Effector memory CD8-positive, alpha-beta T cell (primary cell): Measurements from ENCODE around the gene PTPRN.
A peak's percentile ranks its signal among the peaks of the same experiment; 100 is the strongest.

Experiments used
- ATAC-seq: fragments of 150-1000 bp; cut with Tn5 transposase; replicated peaks from 2 replicates; pipeline ENCODE4 v1.10.0; 2021; ENCODE audit warnings: mild to moderate bottlenecking, moderate library complexity
- DNase-seq, 3 experiments: peaks; one replicate each; pipeline ENCODE4 v3.0.0; 2021
- H3K27ac Mint-ChIP-seq, 2 donors: one replicate each; pipeline ENCODE4 v1.8.0; 2022; ENCODE audit warnings: mild to moderate bottlenecking in 2 of 2, mixed read lengths in 2 of 2, moderate library complexity in 2 of 2
- H3K27me3 Mint-ChIP-seq, 2 donors: one replicate each; pipeline ENCODE4 v1.8.0; 2022; ENCODE audit warnings: mixed read lengths in 2 of 2
- H3K36me3 Mint-ChIP-seq: one replicate; pipeline ENCODE4 v1.8.0; 2022; ENCODE audit warnings: mild to moderate bottlenecking, moderate library complexity, mixed read lengths; ENCODE audit not compliant: insufficient read depth
- H3K4me1 Mint-ChIP-seq, 2 donors: one replicate each; pipeline ENCODE4 v1.8.0; 2022; ENCODE audit warnings: low read depth in 2 of 2, mixed read lengths in 2 of 2
- H3K4me3 Mint-ChIP-seq, 2 donors: one replicate each; pipeline ENCODE4 v1.8.0; 2022; ENCODE audit warnings: mild to moderate bottlenecking in 2 of 2, mixed read lengths in 2 of 2, moderate library complexity in 2 of 2
- H3K9me3 Mint-ChIP-seq, 2 donors: one replicate each; pipeline ENCODE4 v1.8.0; 2022; ENCODE audit warnings: mixed read lengths in 2 of 2

PTPRN gene

DNA sequence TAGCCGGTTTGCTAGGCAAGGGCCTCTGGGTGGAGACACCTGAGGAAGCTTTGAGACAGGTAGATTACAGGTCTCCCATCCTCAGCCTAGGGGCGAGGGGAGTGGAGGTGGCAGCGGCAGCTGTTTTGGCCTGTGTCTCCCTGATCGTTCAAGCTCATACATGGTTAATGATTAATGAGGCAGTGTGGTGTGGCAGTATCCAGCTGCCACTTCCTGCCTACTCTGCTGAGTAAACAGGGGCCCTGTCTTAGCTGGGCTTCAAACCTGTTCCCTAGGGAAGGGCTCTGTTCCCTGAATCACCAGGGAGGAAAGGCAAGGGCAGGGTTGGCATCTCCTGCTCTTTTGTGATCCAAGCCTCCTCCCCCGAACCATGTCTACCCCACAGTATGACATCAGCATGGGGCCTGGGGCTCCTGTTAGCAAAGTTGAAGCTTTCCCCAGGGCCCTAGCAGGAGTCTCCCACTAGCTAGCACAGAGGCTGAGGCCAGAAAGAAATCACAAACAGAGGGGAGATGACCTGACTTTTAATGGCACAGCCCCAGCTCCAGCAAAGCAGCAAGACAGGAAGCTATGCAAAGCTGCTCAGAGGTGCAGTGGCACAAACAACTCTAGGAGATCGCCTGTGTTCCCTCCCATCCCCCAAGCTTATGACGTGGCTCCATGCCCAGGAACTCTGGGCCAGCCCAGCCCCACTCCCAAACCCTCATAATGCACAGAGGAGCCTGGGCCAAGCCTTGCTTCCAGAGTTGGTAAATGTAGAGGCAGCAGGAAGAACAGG is 59.8 kb downstream of the PTPRN start:
- Mint-ChIP-seq H3K27me3 (no peaks in the 10 kb centered on the region), H3K4me1 (peaks cover 72 to 80% of the 10 kb centered on the region in 2 donors), H3K4me3 (peak overlapping the region; percentile 73 to 82), H3K36me3 (peaks cover 82% of the 10 kb centered on the region), H3K27ac (peak overlapping the region; percentile 87 to 89), H3K9me3 (no peaks in the 10 kb centered on the region)
- peak; percentile 37 to 51 (median 45) for DNase-seq
- ATAC-seq = peak; percentile 7

DNA sequence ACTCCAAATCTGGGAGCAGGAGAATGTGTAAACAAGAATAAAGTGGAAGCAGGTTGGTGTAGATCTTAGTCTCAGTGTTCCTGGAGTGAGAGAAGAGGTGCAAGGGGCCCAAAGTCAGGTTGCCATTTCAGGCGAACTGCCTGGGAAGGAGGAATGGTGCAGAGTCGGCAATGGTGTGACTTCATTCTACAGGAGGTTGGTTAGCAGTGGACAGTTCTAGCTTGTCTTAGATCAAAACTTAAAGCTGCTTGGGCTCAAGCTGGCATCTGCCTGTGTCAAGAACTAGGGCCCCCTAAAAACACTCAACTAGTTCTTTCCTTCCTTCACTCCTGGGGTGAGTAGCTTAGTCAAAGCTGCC is 60.4 kb downstream of the PTPRN start:
- peaks cover 79% of the 10 kb centered on the region for H3K36me3 Mint-ChIP-seq
- H3K27me3 Mint-ChIP-seq = no peaks in the 10 kb centered on the region
- peak overlapping the region; percentile 87 to 89 for H3K27ac Mint-ChIP-seq
- peak overlapping the region; percentile 73 to 82 for H3K4me3 Mint-ChIP-seq
- DNase-seq (no peak), ATAC-seq (no peak)
- no peaks in the 10 kb centered on the region for H3K9me3 Mint-ChIP-seq
- peaks cover 72 to 80% of the 10 kb centered on the region in 2 donors for H3K4me1 Mint-ChIP-seq

DNA sequence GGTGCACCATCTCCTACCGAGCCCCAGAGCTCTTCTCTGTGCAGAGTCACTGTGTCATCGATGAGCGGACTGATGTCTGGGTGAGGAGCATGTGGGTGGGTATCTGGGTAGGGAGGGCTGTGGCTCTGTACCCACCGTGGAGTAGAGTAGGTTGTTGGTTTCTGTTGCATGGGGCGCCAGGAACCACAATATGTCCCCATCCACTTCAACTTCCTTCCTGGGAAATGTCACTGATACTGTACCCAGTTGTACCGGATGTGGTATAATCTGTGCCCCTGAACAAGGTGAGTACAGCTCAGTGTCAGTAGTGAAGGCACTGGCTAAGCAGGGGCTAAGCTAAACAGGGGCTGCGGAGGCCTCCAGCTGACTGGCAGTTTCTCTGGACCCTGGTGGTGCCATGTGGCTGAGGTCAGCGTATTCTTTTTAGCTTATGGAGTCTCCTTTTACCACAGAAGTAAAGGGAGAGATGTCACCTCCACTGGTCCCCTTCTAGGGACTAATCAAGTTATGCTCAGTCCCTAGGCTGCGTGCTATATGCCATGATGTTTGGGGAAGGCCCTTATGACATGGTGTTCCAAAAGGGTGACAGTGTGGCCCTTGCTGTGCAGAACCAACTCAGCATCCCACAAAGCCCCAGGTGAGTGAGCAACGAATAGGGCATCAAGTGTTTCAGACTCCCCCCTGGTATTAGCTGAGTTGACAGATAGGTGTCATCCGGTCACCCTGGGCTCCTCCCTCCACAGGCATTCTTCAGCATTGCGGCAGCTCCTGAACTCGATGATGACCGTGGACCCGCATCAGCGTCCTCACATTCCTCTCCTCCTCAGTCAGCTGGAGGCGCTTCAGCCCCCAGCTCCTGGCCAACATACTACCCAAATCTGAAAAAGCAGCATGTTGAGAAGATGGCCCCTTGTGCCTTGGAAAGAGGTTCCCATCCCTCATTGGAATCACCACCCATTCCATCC is 61.2 kb downstream of the PTPRN start:
- Mint-ChIP-seq H3K4me3 (peak overlapping the region; percentile 73 to 82), H3K27ac (peak overlapping the region; percentile 87 to 91), H3K4me1 (peaks cover 71 to 81% of the 10 kb centered on the region in 2 donors), H3K36me3 (peaks cover 70% of the 10 kb centered on the region), H3K27me3 (no peaks in the 10 kb centered on the region), H3K9me3 (no peaks in the 10 kb centered on the region)
- DNase-seq (peak; percentile 60 to 65 (median 65)), ATAC-seq (peak; percentile 75)

DNA sequence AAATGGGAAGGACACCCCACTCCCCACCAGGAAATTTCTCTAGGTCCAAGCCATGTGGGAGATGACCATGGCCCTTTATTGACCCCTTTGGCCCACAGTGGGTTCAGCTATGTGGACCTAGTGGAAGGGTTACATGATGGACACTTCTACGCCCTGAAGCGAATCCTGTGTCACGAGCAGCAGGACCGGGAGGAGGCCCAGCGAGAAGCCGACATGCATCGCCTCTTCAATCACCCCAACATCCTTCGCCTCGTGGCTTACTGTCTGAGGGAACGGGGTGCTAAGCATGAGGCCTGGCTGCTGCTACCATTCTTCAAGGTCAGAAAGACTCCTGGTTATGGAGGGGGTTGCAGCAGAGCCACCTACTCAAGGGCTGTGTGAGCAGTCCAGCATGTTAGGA is 62.6 kb downstream of the PTPRN start:
- no peak for DNase-seq
- ATAC-seq = no peak

DNA sequence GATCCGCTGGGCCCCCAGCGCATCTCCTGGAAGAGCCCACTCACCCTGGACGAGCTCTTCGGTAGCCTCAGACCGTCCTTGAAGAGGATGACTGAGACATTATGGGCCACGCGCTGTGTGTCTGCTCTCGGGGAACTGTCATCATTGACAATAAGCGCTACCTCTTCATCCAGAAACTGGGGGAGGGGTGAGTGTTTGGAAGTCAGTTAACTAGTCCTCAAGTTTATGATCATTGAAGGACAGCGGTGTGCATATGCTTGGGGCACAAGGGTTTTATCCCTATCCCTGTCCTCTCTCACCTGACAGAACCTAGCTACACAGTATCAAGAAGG is 63.3 kb downstream of the PTPRN start:
- peaks cover 52 to 60% of the 10 kb centered on the region in 2 donors for H3K4me1 Mint-ChIP-seq
- DNase-seq (no peak), ATAC-seq (no peak)
- no peaks in the 10 kb centered on the region for H3K9me3 Mint-ChIP-seq
- H3K4me3 Mint-ChIP-seq = peak overlapping the region; percentile 73 to 82
- no peaks in the 10 kb centered on the region for H3K27me3 Mint-ChIP-seq
- H3K36me3 Mint-ChIP-seq = peaks cover 51% of the 10 kb centered on the region
- peak overlapping the region; percentile 87 to 97 for H3K27ac Mint-ChIP-seq

More for the DNA sequence above, 62.6 kb downstream of the PTPRN start:
- peak overlapping the region; percentile 87 to 91 for H3K27ac Mint-ChIP-seq
- no peaks in the 10 kb centered on the region for H3K9me3 Mint-ChIP-seq
- H3K4me3 Mint-ChIP-seq = peak overlapping the region; percentile 73 to 82
- H3K4me1 Mint-ChIP-seq = peaks cover 59 to 67% of the 10 kb centered on the region in 2 donors
- H3K36me3 Mint-ChIP-seq = peaks cover 56% of the 10 kb centered on the region
- no peaks in the 10 kb centered on the region for H3K27me3 Mint-ChIP-seq

DNA sequence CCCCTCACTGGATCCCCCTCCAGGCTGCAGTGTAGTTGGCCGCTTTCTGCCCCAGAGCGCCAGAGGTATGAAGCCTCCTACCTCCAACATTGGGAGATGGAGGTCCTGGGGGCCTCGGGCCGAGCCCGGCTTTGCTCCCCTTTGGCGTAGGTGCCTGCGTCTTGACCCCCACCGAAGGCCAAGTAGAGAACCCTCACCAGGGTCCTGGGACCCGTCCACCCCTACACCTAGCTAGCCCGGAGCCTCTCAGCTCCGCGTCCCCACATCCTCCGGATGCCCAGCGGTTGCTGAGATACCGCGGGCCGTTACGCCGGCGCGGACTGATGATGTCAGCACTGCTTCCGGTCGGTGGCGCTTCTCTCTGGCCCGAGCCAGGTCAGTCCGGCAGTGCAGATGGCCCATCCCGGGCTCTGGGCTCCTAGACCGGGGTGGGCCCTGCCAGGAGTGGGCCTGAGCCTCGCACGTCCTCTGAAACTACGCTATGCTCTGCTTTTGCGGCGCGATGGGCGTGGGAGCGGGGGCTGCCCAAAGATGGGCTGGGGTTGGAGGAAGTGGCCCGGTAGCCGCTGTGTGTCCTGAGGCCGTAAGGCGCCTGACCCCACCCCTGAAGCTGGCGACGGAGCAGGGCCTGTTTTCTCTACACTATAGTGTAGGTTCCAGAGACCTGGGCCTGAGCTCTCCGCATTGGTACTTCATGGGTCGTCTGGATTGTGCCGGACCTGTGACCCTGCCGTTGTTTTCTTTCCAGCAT is 63.9 kb downstream of the PTPRN start, which contains the start of the genes GLB1L and STK16:
GLB1L (minus strand) TSS at position 297 of the 751 bp plus-strand sequence. CDS start 1,871 bp downstream, outside the sequence.
STK16 (plus strand) TSS at position 332 of the 751 bp plus-strand sequence. CDS start 521 bp downstream, outside the sequence.
- DNase-seq (peak; percentile 85 to 87 (median 86)), ATAC-seq (peak; percentile 62)
- Mint-ChIP-seq H3K27ac (peak within 1 kb of the TSS; percentile 87 to 97), H3K27me3 (no peaks in the 10 kb centered on the region), H3K4me1 (peaks cover 47 to 54% of the 10 kb centered on the region in 2 donors), H3K4me3 (peak within 1 kb of the TSS; percentile 73 to 82), H3K9me3 (no peaks in the 10 kb centered on the region), H3K36me3 (peaks cover 45% of the 10 kb centered on the region)

DNA sequence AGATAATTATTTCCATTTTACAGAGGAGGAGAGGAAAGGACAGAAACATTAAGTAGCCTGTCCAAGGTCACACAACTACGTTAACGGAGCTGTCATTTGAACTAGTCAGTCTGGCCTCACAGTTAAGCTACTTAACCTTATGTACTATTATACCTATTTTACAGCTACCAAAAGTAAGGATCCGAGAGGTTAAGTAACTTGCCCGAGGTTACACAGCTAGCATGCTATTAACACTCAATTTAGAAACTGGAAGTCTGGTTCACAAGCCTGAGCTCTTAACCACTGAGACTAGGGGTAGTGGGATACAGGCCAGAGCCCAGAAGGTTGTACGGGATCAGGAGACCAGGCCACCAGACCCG is 64.4 kb downstream of the PTPRN start:
- H3K36me3 Mint-ChIP-seq = peaks cover 40% of the 10 kb centered on the region
- H3K4me1 Mint-ChIP-seq = peaks cover 42 to 49% of the 10 kb centered on the region in 2 donors
- H3K27me3 Mint-ChIP-seq = no peaks in the 10 kb centered on the region

DNA sequence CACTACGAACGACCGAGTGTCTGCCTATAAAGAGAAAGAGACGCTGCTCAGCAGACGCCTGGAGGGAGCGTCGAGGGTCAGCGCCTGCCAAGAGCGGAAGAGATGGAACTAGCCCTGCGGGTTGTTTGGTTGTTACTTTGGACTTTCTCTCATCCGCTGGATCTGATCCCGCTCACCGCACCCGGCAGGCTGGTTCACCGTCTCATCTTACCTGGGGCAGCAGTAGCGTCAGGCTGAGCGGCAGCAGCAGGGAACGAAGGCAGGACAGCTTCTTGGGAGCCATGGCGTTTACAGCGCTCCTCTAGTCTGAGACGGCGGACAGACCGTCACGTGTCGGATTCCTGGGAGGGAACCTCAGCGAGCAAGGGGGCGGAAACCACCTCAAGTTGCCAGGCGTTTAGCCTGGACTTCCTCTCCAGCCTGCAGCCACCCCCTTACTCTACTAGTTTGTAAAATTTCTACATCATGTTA is 65.9 kb downstream of the PTPRN start:
- H3K4me1 Mint-ChIP-seq = peaks cover 27 to 36% of the 10 kb centered on the region in 2 donors
- DNase-seq (no peak), ATAC-seq (no peak)
- H3K9me3 Mint-ChIP-seq = no peaks in the 10 kb centered on the region
- H3K27me3 Mint-ChIP-seq = no peaks in the 10 kb centered on the region
- peaks cover 29% of the 10 kb centered on the region for H3K36me3 Mint-ChIP-seq
- no peak overlapping the region for H3K27ac Mint-ChIP-seq
- H3K4me3 Mint-ChIP-seq = no peak overlapping the region

More for the DNA sequence above, 64.4 kb downstream of the PTPRN start:
- ATAC-seq (no peak), DNase-seq (no peak)
- Mint-ChIP-seq H3K27ac (peak overlapping the region; percentile 87 to 97), H3K9me3 (no peaks in the 10 kb centered on the region), H3K4me3 (peak overlapping the region; percentile 73 to 82)
